ENCODE data around the gene ATP5PF.
A peak's percentile ranks its signal among the peaks of the same experiment; 100 is the strongest.
"Not testable (repeated sequence)": the region's sequence is repeated elsewhere in the genome, so short reads cannot be mapped to it uniquely, and the experiment has no call there.

Gene ATP5PF

DNA sequence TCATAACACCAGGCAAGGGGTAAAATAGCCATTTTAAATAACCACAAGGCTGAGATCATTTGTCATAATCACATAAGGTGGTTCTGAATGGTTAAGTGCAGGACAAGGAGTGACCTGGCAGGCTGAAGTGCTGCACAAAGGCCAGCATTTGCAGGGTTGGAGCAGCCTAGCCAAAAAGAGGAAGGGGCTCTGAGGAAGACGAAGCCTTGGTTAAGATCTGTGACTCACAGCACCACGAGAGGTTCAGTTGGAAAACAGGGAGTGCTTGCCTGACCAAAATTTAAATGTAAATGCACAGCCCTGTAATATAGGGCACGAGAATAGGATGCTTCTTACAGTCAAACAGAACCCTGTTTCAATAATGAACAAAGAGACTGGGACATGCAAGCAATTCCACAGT is 12.1 kb downstream of the ATP5PF start:
- DNase-seq (ENCODE audit: low read depth in 2 of 2): no peak

DNA sequence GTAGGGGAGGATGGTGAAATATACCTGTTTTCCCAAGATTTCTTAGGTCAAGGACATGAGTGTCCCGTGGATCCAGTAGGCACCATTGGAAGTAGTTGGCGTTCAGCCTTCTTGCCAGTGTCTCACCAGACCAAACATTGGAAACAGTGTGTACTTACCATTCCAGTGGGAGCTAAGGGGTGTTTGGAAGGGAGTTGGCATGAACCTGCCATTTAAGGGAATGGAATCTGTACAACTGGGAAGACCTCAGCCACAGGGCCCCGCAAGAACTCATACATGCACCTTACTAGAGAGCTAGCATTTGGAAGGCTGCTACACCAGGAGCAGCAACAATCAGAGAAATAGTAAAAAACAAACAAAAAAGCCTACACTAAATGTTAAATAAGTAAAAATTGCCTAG is 12.7 kb downstream of the ATP5PF start:
- no peak for DNase-seq (ENCODE audit: low read depth in 2 of 2)

DNA sequence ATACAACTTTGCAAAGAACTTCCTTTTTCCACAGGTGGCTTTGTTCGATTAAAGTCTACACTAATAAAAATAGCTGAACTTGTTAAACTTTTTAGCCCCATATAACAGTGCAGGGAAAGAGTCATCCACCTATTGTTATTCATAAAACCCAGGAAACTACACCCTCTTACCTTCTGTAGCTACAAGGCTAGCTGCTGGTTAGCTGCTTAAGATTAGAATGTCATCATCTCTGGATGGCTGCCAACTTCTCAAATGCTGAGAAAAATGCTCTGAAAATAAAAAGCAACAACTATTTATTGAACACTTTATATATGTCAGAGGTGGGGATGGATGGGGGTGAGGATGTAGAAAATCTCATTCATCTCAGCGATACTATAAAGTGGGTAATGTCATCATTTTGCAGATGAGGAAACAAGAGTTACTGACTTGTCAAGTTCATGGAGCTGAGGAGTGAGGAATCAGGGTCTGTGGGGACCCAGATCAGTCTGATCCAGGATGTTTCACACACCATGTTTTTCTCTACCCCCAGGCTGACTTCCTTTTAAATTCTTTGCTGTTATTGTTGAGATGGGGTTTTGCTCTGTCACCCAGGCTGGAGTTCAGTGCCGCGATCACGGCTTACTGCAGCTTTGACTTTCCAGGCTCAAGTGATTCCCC is 17.1 kb downstream of the ATP5PF start:
- DNase-seq (ENCODE audit: low read depth in 2 of 2): no peak

DNA sequence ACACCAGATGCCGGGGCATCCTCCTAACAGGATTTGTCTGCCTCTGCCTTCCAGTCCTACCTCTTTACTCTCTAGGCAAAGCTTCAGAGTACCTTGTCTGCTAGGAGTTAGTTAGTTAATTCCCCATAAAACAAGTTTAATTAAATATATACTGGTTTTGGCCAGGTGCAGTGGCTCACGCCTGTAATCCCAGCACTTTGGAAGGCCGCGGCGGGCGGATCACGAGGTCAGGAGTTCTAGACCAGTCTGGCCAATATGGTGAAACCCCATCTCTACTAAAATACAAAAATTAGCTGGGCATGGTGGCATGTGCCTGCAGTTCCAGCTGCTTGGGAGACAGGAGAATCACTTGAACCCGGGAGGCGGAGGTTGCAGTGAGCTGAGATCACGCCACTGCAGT is 20.6 kb downstream of the ATP5PF start:
- DNase-seq (ENCODE audit: low read depth in 2 of 2): not testable (repeated sequence)

DNA sequence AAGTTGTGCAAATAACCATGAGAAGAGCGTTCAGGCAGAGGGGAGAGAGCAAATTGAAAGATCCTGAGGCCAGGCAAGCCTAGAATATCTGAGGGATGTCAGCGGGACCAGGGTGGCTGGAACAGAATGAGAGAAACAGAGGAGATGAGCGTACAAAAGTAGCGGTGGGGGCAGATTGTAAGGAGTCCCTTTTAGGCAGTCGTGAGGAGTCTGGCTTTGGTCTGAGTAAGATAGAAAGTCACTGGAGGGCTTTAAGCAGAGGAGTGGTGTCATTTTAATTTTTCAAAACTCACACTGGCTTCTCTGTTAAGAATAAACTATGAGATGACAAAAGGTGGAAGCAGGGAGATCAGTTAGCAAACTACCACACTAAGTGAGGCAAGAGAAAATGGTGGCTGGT is 24.2 kb downstream of the ATP5PF start:
- no peak for DNase-seq (ENCODE audit: low read depth in 2 of 2)

DNA sequence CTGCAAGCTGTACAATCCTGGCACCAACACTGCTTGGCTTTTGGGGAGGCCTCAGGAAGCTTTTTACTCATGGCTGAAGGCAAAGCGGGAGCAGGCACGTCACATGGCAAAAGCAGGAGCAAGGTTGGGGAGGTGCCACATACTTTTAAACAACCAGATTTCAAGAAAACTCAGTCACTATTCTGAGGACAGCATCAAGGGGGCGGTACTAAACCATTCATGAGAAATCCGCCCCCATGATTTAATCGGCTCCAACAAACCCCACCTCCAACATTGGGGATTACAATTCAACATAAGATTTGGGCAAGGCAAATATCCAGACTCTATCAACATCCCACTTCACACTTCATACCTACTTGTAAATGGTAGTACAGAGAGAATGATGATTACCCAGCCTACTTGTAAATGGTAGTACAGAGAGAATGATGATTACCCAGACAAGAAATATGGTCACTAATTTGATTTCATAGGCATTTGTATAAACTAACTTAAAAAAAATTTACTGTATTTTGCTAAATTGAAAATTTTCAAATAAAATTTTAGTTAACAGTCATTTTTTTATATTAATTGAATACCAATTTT is 24.9 kb downstream of the ATP5PF start:
- no peak for DNase-seq (ENCODE audit: low read depth in 2 of 2)

DNA sequence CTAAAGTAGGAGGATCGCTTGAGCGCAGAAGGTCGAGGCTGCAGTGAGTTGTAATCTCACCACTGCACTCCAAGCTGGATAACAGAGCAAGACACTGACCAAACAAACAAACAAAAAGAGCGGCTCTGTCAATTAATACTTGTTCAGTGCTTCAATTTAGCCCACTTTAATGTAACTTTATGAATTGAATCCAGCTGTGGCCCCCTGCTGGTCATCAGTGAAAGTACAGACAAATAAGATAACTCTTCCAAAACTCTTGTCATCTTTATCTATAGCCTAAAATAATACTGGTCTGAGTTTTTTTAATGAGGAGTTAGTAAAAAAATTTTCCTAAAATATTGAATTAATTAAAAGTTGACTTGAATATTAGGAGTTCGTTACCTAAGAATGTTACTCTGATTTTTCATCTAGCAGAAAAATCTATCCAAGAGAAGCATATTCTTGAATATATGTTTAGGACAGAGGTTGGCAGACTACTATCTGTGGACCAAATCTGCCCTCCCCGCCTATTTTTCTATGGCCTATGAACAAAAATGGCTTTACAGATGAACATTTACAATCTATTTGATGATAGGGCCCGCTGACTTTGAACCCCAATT is 26.1 kb downstream of the ATP5PF start:
- peak in 1 of 2 donors; percentile 13 for DNase-seq (ENCODE audit: low read depth in 2 of 2)

DNA sequence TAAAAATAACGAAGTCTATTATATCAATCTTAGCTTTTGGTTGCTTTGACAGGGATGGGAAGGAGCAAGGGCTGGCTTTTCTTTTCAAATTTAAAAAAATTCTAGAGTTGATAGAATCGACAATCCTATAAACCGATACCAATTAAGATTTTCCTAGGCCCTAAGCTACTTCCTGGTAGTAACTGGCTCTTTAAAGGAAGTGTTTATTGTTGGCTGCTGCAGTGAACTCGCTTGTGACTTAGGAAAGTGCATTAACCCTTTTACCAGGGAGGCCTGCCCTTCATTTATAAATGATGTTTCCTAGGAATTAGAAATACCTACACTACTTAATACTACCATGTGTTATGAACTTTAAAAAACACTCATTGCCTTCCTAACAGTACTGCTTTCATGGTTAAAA is 33.2 kb downstream of the ATP5PF start:
- DNase-seq (ENCODE audit: low read depth in 2 of 2): no peak

DNA sequence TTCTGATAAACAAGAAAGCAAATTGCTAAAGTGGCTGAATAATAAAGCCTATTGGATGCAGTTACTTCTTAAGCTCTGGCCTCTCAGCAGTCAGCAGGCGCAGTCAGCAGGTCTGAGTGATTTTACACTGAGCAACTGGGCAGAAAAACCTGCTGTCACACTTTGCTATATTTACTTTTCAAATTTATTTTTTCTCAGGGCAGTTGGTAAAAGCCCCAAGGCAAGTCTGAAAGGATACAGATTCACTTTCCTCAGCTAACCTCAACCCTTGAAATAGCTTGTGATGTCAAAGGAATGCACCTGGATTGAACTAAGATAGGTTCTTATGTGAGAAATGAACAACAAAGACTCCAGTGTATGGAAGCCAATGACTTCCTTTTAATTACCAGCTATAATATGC is 34.0 kb downstream of the ATP5PF start:
- DNase-seq (ENCODE audit: low read depth in 2 of 2): no peak

DNA sequence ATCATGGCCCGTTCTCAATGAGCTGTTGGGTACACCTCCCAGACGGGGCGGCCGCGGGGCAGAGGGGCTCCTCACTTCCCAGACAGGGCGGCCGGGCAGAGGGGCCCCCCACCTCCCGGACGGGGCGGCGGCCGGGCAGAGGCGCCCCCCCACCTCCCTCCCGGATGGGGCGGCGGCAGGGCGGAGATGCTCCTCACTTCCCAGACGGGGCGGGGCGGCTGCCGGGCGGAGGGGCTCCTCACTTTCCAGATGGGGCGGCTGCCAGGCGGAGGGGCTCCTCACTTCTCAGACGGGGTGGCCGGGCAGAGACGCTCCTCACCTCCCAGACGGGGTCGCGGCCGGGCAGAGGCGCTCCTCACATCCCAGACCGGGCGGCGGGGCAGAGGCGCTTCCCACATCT is 39.2 kb downstream of the ATP5PF start:
- not testable (repeated sequence) for DNase-seq (ENCODE audit: low read depth in 2 of 2)

DNA sequence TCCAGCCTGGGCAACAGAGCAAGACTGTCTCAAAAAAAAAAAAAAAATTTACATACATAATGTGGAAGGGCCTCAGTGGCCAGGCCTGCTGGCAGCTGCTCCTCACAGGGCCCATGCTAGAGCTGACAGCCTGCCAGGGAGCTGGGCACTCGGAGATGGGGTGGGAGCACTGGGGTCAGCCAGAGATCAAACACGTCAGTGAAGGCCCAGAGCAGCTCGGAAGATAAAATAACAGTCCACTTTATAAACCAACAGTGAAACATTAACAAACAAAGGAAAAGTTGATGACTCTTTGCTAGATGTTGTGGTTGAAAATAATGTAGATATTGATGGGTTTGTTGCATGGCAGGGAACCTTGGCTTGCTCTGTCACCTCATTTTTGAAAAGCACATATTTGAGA is 42.7 kb downstream of the ATP5PF start:
- DNase-seq (ENCODE audit: low read depth in 2 of 2): no peak

DNA sequence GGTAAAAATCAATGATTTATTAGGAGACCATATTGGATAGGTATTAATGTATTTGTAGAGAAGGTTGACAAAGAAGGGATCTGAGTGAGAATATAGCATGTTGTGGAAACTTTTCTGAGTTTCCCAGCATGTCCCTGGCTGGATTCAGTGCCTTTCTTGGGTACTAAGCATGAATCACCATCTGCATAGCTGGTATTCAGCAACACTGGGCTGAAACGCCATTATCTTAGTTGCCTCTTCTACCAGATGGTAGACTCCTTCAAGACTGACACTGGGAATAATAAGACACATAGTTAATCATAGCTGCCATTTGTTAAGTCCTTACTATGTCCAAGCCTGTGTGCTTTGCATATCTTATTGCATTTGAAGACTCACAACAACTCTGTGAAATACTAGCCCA is 45.5 kb downstream of the ATP5PF start:
- DNase-seq (ENCODE audit: low read depth in 2 of 2): no peak

DNA sequence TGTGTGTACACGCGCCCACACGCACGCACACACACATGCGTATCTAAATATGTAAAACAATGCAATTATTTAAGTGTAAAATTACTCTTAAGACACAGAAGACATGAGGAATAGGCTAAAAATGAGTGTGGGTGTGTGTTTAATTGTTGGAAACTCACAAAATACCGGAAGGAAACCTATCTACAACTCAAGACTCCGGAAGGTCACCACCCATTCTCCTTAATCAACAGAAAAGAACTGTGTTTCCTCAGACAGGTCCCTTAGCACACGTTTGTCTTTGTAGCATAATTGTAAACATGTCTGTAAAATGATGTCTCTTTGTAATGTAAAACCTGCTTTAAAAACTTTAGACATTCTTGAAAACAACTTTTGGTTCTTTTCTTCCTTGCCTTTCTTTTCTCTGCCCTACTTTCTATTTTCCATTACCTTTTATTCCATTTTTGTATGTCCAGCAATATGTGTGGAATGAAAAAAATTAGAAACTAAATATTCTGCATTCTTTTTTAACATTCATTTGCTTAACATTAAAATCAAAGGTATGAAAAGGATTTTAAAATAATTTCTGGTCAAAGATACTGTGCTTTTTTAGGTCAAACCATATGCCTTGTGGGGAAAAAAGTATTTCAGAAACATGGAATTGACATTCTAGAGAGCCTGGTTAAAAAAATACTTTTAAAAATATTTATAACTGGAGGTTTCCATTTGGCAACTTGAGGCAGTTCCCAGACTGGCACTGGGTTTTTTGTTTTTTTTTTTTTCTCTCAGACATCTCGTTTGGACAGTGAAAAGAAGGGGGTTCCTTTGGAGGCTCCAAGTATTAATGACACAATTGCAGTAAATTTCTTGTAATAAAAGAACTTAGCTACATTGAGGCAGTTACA is 46.2 kb downstream of the ATP5PF start:
- DNase-seq (ENCODE audit: low read depth in 2 of 2): no peak

DNA sequence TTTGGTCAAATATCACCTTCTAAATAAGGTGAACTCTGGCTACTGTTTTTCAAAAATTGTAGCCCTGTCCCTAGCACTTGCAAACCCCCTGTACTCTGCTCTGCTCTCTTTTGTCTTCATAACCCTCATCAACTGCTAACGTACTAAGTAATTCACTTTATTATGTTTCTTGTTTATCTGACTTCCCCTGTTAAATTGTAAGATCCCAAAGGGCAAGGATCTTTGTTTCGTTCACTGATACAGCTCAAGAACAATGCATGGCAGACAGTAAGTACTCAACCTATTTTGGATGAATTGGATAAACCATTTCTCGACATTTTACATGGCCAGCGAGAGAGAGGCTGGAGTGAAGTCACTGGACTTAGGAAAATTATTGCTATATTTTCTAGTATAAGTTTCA is 46.9 kb downstream of the ATP5PF start:
- DNase-seq (ENCODE audit: low read depth in 2 of 2): no peak

DNA sequence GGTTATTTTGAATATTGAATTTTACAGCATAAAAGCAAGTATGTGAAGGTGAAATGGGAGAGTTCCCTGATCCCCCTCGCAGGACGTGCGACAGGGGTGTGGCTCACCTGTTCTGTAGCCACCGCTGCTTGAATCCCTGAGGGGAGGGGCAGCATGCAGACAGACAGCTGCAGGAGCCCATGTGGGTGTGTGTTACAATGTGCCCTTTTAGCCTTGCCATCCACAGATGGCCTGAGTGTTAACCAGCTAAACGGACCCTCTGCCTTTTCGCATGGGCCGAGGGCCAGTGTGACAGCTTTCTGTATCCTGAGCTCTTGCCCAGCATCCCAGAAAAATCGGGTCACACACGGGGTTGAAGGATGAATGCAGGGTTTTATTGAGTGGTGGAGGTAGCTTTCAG is 52.3 kb downstream of the ATP5PF start:
- DNase-seq (ENCODE audit: low read depth in 2 of 2): no peak

DNA sequence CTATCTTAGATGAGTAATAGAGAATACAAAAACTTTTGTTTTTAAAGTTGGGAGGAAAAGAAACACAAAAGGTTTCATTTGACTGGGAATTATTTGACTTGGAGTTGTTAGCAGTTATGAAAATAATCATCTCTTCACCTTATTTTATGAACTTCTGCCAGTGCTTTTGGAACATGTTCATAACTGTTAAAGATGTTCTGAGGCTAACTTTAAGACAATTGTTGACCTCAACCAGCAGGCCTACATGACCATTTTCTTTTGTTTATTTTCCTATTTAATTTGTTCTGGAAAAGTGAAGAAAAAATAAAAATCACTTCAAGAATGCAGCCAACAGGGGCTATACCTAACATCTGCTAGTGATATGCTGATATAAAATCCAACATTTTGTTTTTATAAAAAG is 58.3 kb downstream of the ATP5PF start:
- DNase-seq (ENCODE audit: low read depth in 2 of 2): no peak
